Measurements from ENCODE around the gene OSCAR. TPM values are rescaled to one million over a fixed set of nuclear protein-coding genes. Genes with fewer than 3 reads are reported as not detected.
A peak's percentile ranks its signal among the peaks of the same experiment; 100 is the strongest.

Gene OSCAR
- total RNA-seq, 2 donors from 2014 or later: 2.3 TPM; not detected in 1

- DNase-seq: peak; percentile 99 to 100 (median 99)
- H3K4me3 ChIP-seq: peak overlapping the region; percentile 95 to 99
- peak; percentile 87 for ATAC-seq
- peak overlapping the region; percentile 57 to 94 (median 90) for H3K27ac ChIP-seq
- H3K9me3 ChIP-seq: no peaks in the 10 kb centered on the region
- peaks cover 55% of the 10 kb centered on the region for H3K4me1 ChIP-seq
- intact Hi-C loops (cut with DNase I): no loop called here
- WGBS, 2 donors: 0% methylated on average over 25 to 45 of the region's 46 CpGs
- H3K27me3 ChIP-seq: no peaks in the 10 kb centered on the region
- no peaks in the 10 kb centered on the region for H3K36me3 ChIP-seq (replicated peaks in 1 of 2; ENCODE audit: insufficient read depth in 1 of 2, low read depth in 2 of 2)
- TF ChIP-seq CTCF (IDR thresholded peaks at IDR 0.05) (no peak), POLR2A (IDR thresholded peaks at IDR 0.05) (peak; percentile 81 to 95 (median 95))
Observed at GRCh38 chr19:54136864-54137698, 36.5 kb upstream of the OSCAR start.

- WGBS, 2 donors: 2 to 3% methylated on average over 27 to 30 of the region's 30 CpGs
- intact Hi-C loops (cut with DNase I): no loop called here
- no peak for DNase-seq
- no peak for TF ChIP-seq CTCF (IDR thresholded peaks at IDR 0.05)
- TF ChIP-seq POLR2A (IDR thresholded peaks at IDR 0.05): no peak
- H3K9me3 ChIP-seq: no peaks in the 10 kb centered on the region
- no peaks in the 10 kb centered on the region for H3K27me3 ChIP-seq
- H3K36me3 ChIP-seq (replicated peaks in 1 of 2; ENCODE audit: insufficient read depth in 1 of 2, low read depth in 2 of 2): peaks cover 0 to 2% of the 10 kb centered on the region in 2 donors
- H3K4me1 ChIP-seq: peaks cover 50% of the 10 kb centered on the region
- peak overlapping the region; percentile 9 to 80 (median 60) for H3K27ac ChIP-seq
- no peak for ATAC-seq
- peak overlapping the region; percentile 8 to 37 for H3K4me3 ChIP-seq
Observed at GRCh38 chr19:54136086-54136863, 35.7 kb upstream of the OSCAR start.

GRCh38 chr19:54133957-54134590, 33.5 kb upstream of the OSCAR start:
- Histone ChIP-seq H3K36me3 (replicated peaks in 1 of 2; ENCODE audit: insufficient read depth in 1 of 2, low read depth in 2 of 2) (peaks cover 5 to 9% of the 10 kb centered on the region in 2 donors), H3K27me3 (no peaks in the 10 kb centered on the region), H3K27ac (no peak overlapping the region), H3K9me3 (no peaks in the 10 kb centered on the region), H3K4me1 (peaks cover 28% of the 10 kb centered on the region), H3K4me3 (no peak overlapping the region)
- whole genome bisulfite sequencing, 2 donors: 72 to 81% methylated on average over 2 of the region's 2 CpGs
- DNase-seq (no peak), ATAC-seq (no peak)
- no peak for TF ChIP-seq CTCF (IDR thresholded peaks at IDR 0.05)
- TF ChIP-seq POLR2A (IDR thresholded peaks at IDR 0.05): no peak
- intact Hi-C loops (cut with DNase I): no loop called here

- ATAC-seq (no peak), DNase-seq (no peak)
- Histone ChIP-seq H3K36me3 (replicated peaks in 1 of 2; ENCODE audit: insufficient read depth in 1 of 2, low read depth in 2 of 2) (peaks cover 5 to 9% of the 10 kb centered on the region in 2 donors), H3K9me3 (no peaks in the 10 kb centered on the region), H3K4me1 (peaks cover 21% of the 10 kb centered on the region), H3K27me3 (no peaks in the 10 kb centered on the region), H3K4me3 (no peak overlapping the region), H3K27ac (no peak overlapping the region)
- TF ChIP-seq CTCF (IDR thresholded peaks at IDR 0.05) (no peak), POLR2A (IDR thresholded peaks at IDR 0.05) (no peak)
- WGBS, 2 donors: 81 to 89% methylated on average over 5 to 10 of the region's 10 CpGs
- intact Hi-C loops (cut with DNase I): no loop called here
Observed at GRCh38 chr19:54133312-54133956, 32.8 kb upstream of the OSCAR start.
